Measurements from ENCODE around the gene NACA2.
"Not testable (repeated sequence)": the region's sequence is repeated elsewhere in the genome, so short reads cannot be mapped to it uniquely, and the experiment has no call there.

NACA2 gene

GRCh38 chr17:61575983-61576382, 15.0 kb downstream of the NACA2 start:
- DNase-seq (ENCODE audit: low read depth in 2 of 2): no peak

GRCh38 chr17:61575352-61575975, 15.6 kb downstream of the NACA2 start:
- no peak for DNase-seq (ENCODE audit: low read depth in 2 of 2)

GRCh38 chr17:61574542-61575351, 16.3 kb downstream of the NACA2 start:
- no peak for DNase-seq (ENCODE audit: low read depth in 2 of 2)

- DNase-seq (ENCODE audit: low read depth in 2 of 2): not testable (repeated sequence)
These were observed 18.5 kb downstream of the NACA2 start for GRCh38 chr17:61572547-61572946.

DNA sequence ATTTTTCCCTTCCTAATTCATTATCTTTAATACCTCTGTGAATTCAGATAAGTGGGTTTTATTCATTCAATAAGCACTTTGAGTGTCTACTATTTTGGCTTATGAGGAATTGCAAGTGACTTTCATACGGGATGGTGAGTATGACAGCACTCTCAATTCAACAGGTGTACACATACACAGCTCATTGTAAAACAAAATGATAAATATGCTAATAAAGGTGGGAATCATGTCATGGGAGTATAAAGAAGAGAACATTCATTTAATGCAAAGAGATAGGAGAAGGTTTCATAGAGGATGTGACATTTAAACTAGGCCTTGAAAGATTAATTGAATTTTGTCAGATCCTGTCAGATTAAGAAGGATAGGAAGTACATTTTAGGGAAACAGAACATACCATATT, 19.4 kb downstream of the NACA2 start:
- no peak for DNase-seq (ENCODE audit: low read depth in 2 of 2)

- no peak for DNase-seq (ENCODE audit: low read depth in 2 of 2)
These were observed 20.9 kb downstream of the NACA2 start for GRCh38 chr17:61570118-61570517.

GRCh38 chr17:61569525-61569924, 21.5 kb downstream of the NACA2 start:
- not testable (repeated sequence) for DNase-seq (ENCODE audit: low read depth in 2 of 2)

DNA sequence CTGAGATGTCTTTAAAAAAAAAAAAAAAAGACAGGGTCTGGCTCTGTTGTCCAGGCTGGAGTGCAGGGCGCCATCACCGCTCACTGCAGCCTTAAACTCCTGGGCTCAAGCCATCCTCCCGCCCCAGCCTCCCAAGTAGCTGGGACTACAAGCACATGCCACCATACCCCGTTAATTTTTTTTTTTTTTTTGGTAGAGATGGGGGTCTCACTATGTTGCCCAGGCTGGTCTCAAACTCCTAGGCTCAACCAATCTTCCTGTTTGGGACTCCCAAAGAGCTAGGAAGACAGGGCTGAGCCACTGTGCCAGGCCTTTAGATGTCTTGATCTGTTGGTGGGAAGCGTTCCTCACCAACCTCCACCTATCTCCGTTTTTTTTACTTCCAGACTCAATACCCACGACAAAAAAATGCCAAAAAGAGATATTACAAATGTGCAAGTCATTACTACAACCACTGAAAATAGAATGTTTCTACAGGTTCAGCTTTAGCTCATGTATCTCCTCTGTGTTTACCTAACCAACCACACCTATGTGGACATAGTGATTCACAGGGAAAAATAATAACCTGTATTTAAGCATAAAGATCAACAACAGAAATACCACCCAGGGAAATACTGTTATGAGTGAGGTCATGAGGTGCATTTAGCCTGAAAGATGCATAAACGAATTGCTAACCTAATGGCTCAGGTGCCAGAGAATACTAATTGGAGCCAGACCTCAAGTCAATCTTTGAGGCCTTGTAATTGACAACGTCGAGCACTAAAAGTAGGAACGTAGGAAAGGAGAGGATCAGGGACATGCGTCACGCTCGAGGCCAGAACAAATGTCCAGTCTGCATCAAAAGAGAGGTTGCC, 22.6 kb downstream of the NACA2 start:
- no peak for DNase-seq (ENCODE audit: low read depth in 2 of 2)

GRCh38 chr17:61567045-61567802, 23.8 kb downstream of the NACA2 start:
- no peak for DNase-seq (ENCODE audit: low read depth in 2 of 2)

- not testable (repeated sequence) for DNase-seq (ENCODE audit: low read depth in 2 of 2)
These were observed 24.6 kb downstream of the NACA2 start for GRCh38 chr17:61566448-61566847.

DNA sequence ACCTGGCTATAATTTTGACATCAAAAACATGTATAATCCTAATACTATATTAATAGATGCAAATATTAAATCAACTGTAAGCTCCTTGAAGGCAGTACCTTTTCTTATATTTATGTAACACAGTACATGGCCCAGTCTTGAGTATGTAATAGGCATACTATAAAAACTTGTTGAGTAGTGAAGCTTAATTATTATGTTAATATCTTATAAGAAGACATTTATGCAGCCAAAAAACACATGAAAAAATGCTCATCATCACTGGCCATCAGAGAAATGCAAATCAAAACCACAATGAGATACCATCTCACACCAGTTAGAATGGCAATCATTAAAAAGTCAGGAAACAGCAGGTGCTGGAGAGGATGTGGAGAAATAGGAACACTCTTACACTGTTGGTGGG, 25.2 kb downstream of the NACA2 start:
- not testable (repeated sequence) for DNase-seq (ENCODE audit: low read depth in 2 of 2)

GRCh38 chr17:61565213-61565612, 25.8 kb downstream of the NACA2 start:
- no peak for DNase-seq (ENCODE audit: low read depth in 2 of 2)

DNA sequence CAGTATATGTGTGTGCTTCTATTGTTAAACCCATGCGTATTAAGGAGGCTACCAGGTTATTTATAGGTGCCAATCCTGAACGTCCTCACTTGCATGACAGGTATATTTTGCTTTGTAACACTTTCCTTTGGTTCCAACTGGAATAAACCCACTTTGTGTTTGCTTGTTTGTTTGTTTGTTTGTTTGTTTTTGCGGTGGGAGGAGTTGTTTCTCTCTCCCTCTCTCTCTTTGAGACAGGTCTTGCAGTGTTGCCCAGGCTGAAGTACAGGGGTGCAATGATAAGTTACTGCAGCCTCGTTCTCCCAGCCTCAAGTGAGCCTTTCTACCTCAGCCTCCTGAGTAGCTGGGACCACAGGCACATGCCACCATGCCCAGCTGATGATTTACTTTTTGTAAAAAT, 28.7 kb downstream of the NACA2 start:
- DNase-seq (ENCODE audit: low read depth in 2 of 2): no peak

DNA sequence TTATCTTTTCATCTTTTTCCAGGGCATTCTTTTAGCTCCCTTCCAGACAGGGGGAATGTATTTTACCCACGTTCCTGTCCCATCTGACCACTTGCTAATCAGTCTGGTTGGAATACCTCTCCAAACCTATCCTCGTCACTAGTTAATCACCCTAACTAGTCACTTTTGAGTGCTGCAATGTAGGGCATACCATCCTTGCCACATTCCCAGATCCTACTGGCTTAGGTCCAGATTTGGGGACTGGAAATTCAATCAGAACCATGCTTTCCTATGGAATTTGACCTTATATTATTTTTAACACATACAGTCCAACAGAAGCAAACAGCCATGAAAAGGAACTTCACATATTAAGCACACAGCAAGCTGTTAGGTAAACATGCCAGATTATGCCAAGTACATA, 29.7 kb downstream of the NACA2 start:
- DNase-seq (ENCODE audit: low read depth in 2 of 2): no peak

- DNase-seq (ENCODE audit: low read depth in 2 of 2): no peak
These were observed 30.9 kb downstream of the NACA2 start for GRCh38 chr17:61560071-61560470.

DNA sequence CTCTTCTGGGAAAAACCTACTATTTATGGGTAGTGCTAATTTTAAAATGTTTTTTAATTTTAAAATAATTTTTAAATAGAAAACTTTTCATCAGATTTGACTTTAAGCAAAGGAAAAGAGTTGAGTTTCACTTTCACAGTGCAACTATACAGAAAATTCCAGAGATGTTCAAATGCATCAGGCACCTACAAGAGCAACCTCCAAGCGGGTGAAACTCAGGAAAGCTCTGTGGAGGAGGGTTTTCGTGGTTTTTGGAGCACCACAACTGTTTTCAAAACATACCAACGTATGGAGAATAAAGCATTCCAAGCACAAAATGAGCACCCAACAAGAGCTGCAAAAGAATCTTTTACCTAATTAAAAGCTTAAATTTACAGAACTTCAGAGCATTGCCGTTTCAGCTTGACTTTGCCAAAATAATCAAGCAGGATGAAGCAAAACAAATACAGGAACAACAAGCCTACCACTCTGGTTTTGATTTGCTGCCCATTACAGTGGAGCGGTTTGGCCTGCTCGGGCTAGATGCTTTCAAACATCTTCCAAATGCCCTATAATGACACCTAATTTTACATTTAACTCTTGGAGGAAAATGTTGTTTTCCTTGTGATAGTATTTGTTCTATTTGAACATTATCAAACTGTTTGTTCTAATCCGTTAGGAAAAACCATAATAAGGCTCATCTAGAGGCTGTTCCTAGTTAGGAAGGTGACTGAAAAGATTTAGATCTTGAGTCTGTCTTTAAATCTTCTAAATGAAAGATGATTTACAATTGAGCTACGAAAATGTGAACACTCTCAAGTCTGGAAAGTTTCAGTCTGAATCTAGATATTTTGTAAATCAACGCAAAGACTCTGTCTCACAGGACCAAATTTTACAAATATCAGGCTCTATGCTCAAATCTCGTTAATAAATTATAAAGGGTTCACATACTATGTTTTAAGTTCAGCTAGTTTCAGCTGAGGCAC, 34.5 kb downstream of the NACA2 start:
- DNase-seq (ENCODE audit: low read depth in 2 of 2): no peak

DNA sequence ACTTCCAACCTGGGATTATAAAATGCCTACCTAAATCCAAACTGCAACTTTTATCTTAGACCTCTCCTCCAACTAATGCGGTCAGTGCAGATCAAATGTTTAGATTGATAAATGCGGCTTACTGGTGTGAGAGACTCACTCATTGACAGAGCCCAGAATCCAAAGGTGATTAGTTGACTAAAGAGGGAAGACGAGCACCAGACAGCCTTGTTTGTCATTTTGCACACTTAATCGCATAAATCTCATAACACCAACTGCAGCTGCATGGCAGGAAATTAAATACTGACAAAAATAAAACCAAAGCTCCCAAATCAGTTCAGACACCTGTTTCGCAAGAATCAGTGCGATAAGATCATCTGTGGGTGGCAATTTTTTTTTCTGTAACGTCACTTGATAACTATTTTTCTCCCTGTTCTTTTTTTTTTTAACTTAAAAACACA, 35.9 kb downstream of the NACA2 start:
- DNase-seq (ENCODE audit: low read depth in 2 of 2): no peak

DNA sequence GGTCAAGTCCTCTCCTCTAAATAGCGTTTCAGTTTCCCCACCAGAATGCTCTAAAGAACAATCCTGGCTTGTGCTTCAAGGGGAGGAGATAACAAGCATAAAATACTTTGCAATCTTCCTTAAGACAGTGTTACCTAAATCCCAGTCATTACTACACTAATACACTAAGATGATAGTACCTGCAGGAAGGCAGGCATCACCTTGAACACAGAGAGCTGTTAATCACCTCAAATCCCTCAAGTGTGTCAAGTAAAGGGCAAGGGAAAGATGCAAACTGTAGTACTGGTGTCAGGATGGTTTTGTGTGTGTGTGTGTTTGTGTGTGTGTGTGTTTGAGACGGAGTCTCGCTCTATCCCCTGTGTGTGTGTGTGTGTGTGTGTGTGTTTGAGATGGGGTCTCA, 36.8 kb downstream of the NACA2 start:
- no peak for DNase-seq (ENCODE audit: low read depth in 2 of 2)

GRCh38 chr17:61552560-61552959, 38.5 kb downstream of the NACA2 start:
- DNase-seq (ENCODE audit: low read depth in 2 of 2): not testable (repeated sequence)

DNA sequence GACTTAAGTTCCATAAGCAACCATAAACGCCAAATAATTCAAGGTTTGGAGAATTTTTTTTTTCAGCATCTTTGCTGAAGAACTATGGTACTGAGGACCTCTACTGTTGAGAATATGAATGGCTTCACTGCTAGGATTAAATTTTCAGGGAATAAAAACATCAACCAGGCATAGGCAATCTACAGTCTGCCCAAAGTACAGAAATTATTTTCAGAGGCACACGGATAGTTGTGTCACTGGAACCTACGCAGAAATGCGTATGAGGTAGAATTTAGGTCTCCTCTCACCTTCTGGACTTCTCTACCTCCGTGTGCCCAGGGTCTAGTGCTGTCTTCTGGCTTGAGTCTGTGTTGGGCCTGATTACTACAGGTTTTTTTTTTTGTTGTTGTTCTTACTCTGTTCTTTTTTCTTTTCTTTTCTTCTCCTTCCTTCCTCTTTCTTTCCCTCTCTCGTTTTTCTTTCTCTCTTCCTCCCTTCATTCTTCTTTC, 39.7 kb downstream of the NACA2 start:
- DNase-seq (ENCODE audit: low read depth in 2 of 2): no peak
